Fibroblast of pulmonary artery (primary cell): Measurements from ENCODE around the gene PHF23.
A peak's percentile ranks its signal among the peaks of the same experiment; 100 is the strongest.

Source experiments
- DNase-seq: peaks from one replicate; pipeline ENCODE4 v3.0.0-alpha.2; 2010; ENCODE audit warnings: low read depth
- H3K4me3 ChIP-seq: replicated peaks from 2 replicates; pipeline ENCODE4 v1.5.1; 2011; ENCODE audit warnings: low read depth, mild to moderate bottlenecking, control low read depth, low read length, moderate library complexity
- CTCF ChIP-seq: IDR thresholded peaks from 2 replicates; pipeline ENCODE4 v1.5.1; 2011; ENCODE audit warnings: mild to moderate bottlenecking, control low read depth, low read length, inconsistent platforms; ENCODE audit errors: missing control alignments

The PHF23 gene

GRCh38 chr17:7222972-7223292 lies 16.3 kb downstream of the PHF23 start:
- no peak overlapping the region for H3K4me3 ChIP-seq
- TF ChIP-seq CTCF: no peak
- no peak for DNase-seq

- TF ChIP-seq CTCF: no peak
- no peak overlapping the region for H3K4me3 ChIP-seq
- no peak for DNase-seq
Observed at GRCh38 chr17:7222093-7222971, 16.9 kb downstream of the PHF23 start.

GRCh38 chr17:7221278-7222092 lies 17.8 kb downstream of the PHF23 start:
- no peak for TF ChIP-seq CTCF
- no peak overlapping the region for H3K4me3 ChIP-seq
- DNase-seq: no peak

GRCh38 chr17:7220593-7221277 lies 18.5 kb downstream of the PHF23 start:
- peak; percentile 73 for DNase-seq
- TF ChIP-seq CTCF: peak; percentile 48
- H3K4me3 ChIP-seq: peak overlapping the region; percentile 76

GRCh38 chr17:7219812-7220592 lies 19.3 kb downstream of the PHF23 start, which contains the start of the genes ACADVL and DLG4:
TSS of gene ACADVL (plus strand) at chr17:7219938. CDS start at chr17:7219985, 47 bp downstream.
TSS of gene DLG4 (minus strand) at chr17:7219836.
- peak within 1 kb of the TSS; percentile 76 for H3K4me3 ChIP-seq
- DNase-seq: peak; percentile 88
- no peak for TF ChIP-seq CTCF

- peak overlapping the region; percentile 76 for H3K4me3 ChIP-seq
- no peak for DNase-seq
- TF ChIP-seq CTCF: no peak
Observed at GRCh38 chr17:7219229-7219811, 19.9 kb downstream of the PHF23 start.
